GM20000 (cell line): ENCODE results near the gene ECSCR.
"Not testable (repeated sequence)": the region's sequence is repeated elsewhere in the genome, so short reads cannot be mapped to it uniquely, and the experiment has no call there.

Source experiments
- DNase-seq: peaks from one replicate; pipeline ENCODE4 v3.0.0; 2012; ENCODE audit warnings: low spot score
- TF ChIP-seq, protein P1 (sequence below): IDR thresholded peaks from 2 replicates; pipeline ENCODE4 v1.5.1; 2012; ENCODE audit warnings: mild to moderate bottlenecking, control low read depth; ENCODE audit errors: extremely low read depth, missing control alignments

The ECSCR gene

DNA sequence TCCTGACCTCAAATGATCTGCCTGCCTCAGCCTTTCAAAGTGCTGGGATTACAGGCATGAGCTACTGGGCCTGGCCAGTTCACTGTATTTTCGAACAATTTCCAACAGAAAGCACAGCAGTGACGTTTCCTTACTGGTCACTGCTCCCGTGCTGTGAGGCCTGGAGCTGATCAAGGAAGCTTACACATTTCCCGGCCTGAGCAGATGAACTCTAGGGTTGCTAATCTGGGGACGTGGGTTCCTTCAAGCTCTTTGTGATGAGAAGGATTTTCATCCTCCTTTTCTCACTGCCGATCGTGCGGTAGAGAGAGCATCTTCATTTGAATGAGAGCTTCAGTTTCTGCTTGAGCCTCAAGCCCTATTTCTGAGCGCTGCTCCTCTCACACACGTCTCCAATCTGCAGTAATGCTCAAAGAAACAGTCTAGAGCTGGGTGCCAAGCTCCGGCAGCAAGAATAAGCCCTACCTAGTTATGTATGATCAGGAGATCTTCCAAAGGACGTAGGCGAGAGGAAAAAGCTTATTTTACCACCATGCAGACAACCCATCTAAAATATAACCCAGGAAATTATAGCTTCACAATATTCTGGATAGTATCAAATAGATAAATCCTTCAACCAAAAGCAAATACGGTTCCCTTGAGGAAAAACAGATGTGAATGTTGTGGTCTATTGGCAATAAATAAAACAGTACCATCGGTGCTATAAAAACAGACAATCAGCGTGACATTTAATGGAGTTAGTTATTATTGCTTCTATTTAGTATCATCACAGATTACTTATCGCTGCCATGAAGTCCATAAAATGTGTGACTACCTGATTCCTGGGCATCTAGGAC, 51.3 kb downstream of the ECSCR start:
- TF ChIP-seq, protein P1, sequence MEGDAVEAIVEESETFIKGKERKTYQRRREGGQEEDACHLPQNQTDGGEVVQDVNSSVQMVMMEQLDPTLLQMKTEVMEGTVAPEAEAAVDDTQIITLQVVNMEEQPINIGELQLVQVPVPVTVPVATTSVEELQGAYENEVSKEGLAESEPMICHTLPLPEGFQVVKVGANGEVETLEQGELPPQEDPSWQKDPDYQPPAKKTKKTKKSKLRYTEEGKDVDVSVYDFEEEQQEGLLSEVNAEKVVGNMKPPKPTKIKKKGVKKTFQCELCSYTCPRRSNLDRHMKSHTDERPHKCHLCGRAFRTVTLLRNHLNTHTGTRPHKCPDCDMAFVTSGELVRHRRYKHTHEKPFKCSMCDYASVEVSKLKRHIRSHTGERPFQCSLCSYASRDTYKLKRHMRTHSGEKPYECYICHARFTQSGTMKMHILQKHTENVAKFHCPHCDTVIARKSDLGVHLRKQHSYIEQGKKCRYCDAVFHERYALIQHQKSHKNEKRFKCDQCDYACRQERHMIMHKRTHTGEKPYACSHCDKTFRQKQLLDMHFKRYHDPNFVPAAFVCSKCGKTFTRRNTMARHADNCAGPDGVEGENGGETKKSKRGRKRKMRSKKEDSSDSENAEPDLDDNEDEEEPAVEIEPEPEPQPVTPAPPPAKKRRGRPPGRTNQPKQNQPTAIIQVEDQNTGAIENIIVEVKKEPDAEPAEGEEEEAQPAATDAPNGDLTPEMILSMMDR = no peak
- DNase-seq = no peak

DNA sequence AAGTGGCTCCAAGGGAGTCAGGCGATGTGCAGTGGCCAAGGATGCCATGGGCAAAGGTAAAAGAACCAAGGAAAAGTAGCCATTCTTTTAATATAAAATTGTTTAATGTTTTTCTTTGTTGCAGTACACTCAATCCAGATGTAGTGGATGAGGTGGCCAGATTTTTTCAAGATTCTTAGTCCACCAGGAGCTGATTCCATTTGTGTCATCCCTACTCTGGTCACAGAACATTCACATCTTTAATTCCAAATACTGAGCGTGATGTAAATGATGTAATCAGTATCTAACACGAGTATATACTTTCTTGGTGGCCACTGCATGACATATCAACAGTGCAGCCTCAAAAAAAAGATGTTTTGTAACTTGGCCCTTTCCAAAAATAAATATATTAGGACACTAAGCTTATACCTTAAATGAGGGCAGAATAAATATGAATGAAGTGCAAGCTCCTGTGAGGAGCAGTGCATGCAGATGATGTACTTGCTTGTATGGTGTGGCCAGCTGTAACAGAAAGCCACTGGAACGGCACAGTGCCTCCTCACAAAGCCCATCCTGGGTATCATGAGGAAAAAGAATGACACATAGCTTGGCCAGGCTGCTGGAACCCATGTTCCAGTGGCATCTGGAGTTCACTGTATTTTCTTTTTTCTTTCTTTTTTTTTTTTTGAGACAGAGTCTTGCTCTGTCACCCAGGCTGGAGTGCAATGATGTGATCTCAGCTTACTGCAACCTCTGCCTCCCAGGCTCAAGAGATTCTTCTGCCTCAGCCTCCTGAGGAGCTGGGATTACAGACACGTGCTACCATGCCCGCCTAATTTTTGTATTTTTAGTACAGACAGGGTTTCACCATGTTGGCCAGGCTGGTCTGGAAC, 52.2 kb downstream of the ECSCR start:
- no peak for DNase-seq
- TF ChIP-seq, protein P1 = no peak

DNA sequence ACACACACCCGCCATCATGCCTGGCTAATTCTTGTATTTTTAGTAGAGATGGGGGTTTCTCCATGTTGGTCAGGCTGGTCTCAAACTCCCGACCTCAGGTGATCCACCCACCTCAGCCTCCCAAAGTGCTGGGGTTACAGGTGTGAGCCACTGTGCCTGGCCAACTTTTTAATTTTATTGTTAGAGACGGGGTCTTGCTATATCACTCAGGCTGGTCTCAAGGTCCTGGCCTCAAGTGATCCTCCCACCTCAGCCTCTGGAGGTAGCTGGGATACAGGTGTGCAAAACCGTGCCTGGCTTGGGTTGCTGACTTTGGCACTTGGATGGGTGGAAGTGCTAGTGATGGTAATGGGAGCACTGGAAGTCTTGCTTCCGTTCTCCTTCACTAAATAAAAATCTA, 53.4 kb downstream of the ECSCR start:
- not testable (repeated sequence) for DNase-seq

DNA sequence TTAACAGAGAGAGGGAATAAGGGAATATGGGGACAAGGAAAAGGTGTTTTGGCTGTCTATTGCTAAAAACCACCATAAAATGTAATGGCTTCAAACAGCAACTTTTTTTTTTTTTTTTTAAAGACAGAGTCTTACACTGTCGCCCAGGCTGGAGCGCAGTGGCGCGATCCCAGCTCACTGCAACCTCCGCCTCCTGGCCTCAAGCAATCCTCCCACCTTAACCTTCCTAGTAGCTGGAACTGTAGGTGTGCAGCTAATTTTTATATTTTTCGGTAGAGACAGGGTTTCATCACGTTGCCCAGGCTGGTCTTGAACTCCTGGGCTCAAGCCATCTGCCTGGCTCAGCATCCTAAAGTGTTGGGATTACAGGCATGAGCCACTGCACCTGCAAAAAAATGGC, 54.4 kb downstream of the ECSCR start:
- TF ChIP-seq, protein P1 = no peak
- DNase-seq = no peak

DNA sequence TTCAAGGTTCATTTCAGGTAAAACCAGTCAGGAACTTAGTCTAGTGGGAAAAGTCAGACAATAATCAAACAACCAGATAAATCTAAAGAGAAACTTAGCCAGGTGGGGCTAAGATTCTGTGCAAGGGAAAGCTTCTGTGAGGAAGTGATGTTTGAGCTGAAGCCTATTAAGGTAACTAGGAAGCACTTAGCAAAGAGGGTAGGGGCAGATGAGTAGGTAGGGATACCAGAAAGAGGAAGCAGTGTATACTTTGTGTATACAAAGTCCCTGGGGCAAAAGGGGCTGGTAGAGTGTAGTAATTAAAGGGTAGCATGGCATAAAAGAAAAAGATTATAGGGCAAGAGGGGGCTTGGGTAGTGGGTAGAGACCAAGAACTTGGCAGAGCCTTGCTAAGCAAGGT, 55.0 kb downstream of the ECSCR start:
- DNase-seq = peak; percentile 20
- TF ChIP-seq, protein P1 = no peak

DNA sequence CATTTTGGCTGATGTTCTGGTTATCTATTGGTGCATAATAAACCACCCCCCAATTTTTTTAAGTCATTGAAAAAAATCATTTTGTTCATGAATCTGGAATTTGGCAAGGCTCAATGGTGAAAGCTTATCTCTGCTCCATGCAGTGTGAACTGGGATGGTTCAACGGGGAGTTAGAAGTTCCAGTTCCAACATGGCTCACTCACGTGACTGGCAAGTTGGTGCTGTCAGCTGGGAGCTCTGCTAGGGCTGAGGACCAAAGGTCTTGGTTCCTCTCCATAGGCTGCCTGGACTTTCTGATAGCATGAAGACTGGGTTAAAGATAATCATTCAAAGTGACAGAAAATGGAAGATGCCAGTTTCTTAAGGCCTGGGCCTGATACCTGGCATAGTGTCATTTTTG, 55.6 kb downstream of the ECSCR start:
- no peak for DNase-seq
- TF ChIP-seq, protein P1 = no peak

DNA sequence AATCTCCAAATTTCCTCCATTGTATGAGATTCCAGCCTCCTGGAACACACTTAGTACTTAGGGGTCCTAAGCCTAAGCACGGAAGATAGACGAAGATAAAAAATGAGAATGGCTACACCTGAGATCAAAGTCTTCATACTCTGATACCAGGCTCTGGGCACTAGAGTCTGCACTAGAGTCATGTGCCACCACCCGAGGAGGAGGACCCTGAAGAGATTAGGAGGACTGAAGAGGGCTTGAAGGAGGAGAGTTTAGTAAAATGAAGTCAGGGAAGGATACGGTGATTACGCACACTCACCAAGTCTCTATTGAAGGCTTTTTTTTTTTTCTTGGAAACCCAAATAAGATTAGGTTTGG, 58.1 kb downstream of the ECSCR start:
- TF ChIP-seq, protein P1 = no peak
- no peak for DNase-seq
